ENCODE results near the gene TBC1D9B. TPM values are rescaled to one million over a fixed set of nuclear protein-coding genes. Genes with fewer than 3 reads are reported as not detected.

TBC1D9B gene
- total RNA-seq, 6 experiments from 2014 or later = 58.7 to 81.9 (median 69.5) TPM

- Histone ChIP-seq H3K9me3 (no peaks in the 10 kb centered on the region), H3K4me1 (no peaks in the 10 kb centered on the region), H3K36me3 (no peaks in the 10 kb centered on the region), H3K27ac (no peak overlapping the region), H3K27me3 (no peaks in the 10 kb centered on the region), H3K4me3 (no peak overlapping the region)
- 71% methylated on average over 4 of the region's 8 CpGs for WGBS (ENCODE audit: insufficient coverage, low coverage, low lambda C conversion rate, missing lambda C conversion rate)
- TF ChIP-seq CTCF (IDR thresholded peaks at IDR 0.05) (no peak), POLR2A (IDR thresholded peaks at IDR 0.05) (no peak)
- DNase-seq = no peak
- no peak for ATAC-seq
- intact Hi-C loops (cut with DNase I) = no loop called here
These were observed 19.0 kb upstream of the TBC1D9B start for GRCh38 chr5:179926657-179927056.

- Histone ChIP-seq H3K27ac (no peak overlapping the region), H3K4me1 (no peaks in the 10 kb centered on the region), H3K27me3 (no peaks in the 10 kb centered on the region), H3K36me3 (no peaks in the 10 kb centered on the region), H3K4me3 (no peak overlapping the region), H3K9me3 (no peaks in the 10 kb centered on the region)
- no peak for TF ChIP-seq POLR2A (IDR thresholded peaks at IDR 0.05)
- no peak for TF ChIP-seq CTCF (IDR thresholded peaks at IDR 0.05)
- ATAC-seq = no peak
- 74% methylated on average over 6 of the region's 6 CpGs for WGBS (ENCODE audit: insufficient coverage, low coverage, low lambda C conversion rate, missing lambda C conversion rate)
- DNase-seq = no peak
- intact Hi-C loops (cut with DNase I) = no loop called here
These were observed 15.7 kb upstream of the TBC1D9B start for GRCh38 chr5:179923436-179923835.

DNA sequence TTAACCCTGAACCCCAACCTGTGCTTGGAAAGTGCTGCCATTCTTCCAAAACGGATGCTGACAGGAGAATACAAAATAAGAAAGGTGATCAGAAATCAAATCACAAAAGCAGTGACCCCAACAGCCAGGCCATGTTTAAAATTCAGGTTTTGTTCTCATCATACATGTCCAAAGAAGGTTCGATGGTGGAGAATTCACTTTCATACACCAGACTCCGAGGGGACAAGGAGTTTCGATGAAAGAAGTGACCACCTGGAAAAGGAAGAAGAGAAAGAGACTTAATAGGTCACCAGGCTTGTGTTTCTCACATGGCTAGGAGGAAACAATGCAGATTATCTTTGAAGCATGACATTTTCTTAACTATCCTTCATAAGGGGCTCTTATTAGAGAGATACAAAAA, 12.5 kb upstream of the TBC1D9B start:
- intact Hi-C loops (cut with DNase I) = no loop called here
- 63% methylated on average over 4 of the region's 4 CpGs for WGBS (ENCODE audit: insufficient coverage, low coverage, low lambda C conversion rate, missing lambda C conversion rate)
- TF ChIP-seq CTCF (IDR thresholded peaks at IDR 0.05) = no peak
- TF ChIP-seq POLR2A (IDR thresholded peaks at IDR 0.05) = no peak
- Histone ChIP-seq H3K36me3 (no peaks in the 10 kb centered on the region), H3K27me3 (no peaks in the 10 kb centered on the region), H3K27ac (no peak overlapping the region), H3K4me1 (no peaks in the 10 kb centered on the region), H3K4me3 (no peak overlapping the region), H3K9me3 (no peaks in the 10 kb centered on the region)
- no peak for ATAC-seq
- no peak for DNase-seq

DNA sequence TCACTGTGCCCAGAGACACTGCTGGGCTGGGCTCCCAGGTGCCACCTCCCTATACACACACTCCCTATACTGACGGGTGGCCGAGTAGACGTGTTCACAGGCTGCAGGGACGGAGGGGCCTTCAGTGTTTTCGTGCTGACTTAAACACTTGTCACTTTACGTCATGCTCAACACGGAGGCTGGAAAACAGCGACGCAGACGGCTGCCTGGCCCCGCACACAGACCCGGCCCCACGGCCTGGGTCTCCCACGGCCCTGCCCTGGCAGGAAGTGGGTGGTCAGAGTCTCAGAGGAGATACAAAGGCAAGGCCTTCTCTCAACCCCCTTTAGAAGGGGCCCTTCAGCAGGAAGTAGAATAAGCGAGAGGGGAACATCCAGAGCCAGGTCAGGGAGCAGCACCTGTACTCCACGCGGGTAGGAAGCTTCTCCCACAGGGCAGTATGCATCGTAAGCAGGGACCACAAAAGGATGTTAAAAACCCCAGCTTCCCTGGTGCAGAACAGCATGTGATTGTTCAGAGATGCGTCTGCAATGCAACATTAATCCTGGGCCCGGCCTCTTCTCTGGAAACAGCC, 11.9 kb upstream of the TBC1D9B start:
- TF ChIP-seq CTCF (IDR thresholded peaks at IDR 0.05) (no peak), POLR2A (IDR thresholded peaks at IDR 0.05) (no peak)
- DNase-seq (no peak), ATAC-seq (no peak)
- no peaks in the 10 kb centered on the region for H3K27me3 ChIP-seq
- H3K4me1 ChIP-seq = no peaks in the 10 kb centered on the region
- no peak overlapping the region for H3K4me3 ChIP-seq
- 88% methylated on average over 8 of the region's 20 CpGs for WGBS (ENCODE audit: insufficient coverage, low coverage, low lambda C conversion rate, missing lambda C conversion rate)
- no peaks in the 10 kb centered on the region for H3K9me3 ChIP-seq
- H3K36me3 ChIP-seq = no peaks in the 10 kb centered on the region
- intact Hi-C loops (cut with DNase I) = no loop called here
- no peak overlapping the region for H3K27ac ChIP-seq
